ENCODE measurements around the gene CACNA2D2. TPM values are rescaled to one million over a fixed set of nuclear protein-coding genes. Genes with fewer than 3 reads are reported as not detected.
A peak's percentile ranks its signal among the peaks of the same experiment; 100 is the strongest.

The CACNA2D2 gene
- total and polyA plus RNA-seq, 8 donors, result 15.4 to 86.6 (median 30.2) TPM

- Histone ChIP-seq H3K36me3 (peaks cover 0 to 16% of the 10 kb centered on the region in 2 donors), H3K27me3 (no peaks in the 10 kb centered on the region), H3K4me3 (peak within 1 kb of the TSS; percentile 28 to 37), H3K27ac (no peak within 1 kb of the TSS), H3K4me1 (peaks cover 27 to 63% of the 10 kb centered on the region in 2 donors), H3K9me3 (no peaks in the 10 kb centered on the region)
- DNase-seq (peak in 3 of 4 donors; percentile 69 to 93 (median 72)), ATAC-seq (peak; percentile 23)
- TF ChIP-seq CTCF (IDR thresholded peaks at IDR 0.05), result no peak
- intact Hi-C loops (cut with DNase I), result loop anchor here in 1 of 2 donors (5.0 kb wide), 1 partner anchor 197 kb away; no protein-coding TSS in a partner anchor
Measured at GRCh38 chr3:50345586-50346234, 157.7 kb downstream of the CACNA2D2 start, which contains the start of gene ZMYND10. Gene ZMYND10 (minus strand): TSS chr3:50345732. CDS start chr3:50345579, 153 bp downstream.

GRCh38 chr3:50345008-50345407, 158.4 kb downstream of the CACNA2D2 start:
- DNase-seq, result no peak
- no peaks in the 10 kb centered on the region for H3K9me3 ChIP-seq
- no peak overlapping the region for H3K27ac ChIP-seq
- TF ChIP-seq CTCF (IDR thresholded peaks at IDR 0.05), result no peak
- H3K4me3 ChIP-seq, result peak overlapping the region; percentile 28 to 37
- ATAC-seq, result no peak
- no peaks in the 10 kb centered on the region for H3K27me3 ChIP-seq
- peaks cover 0 to 16% of the 10 kb centered on the region in 2 donors for H3K36me3 ChIP-seq
- intact Hi-C loops (cut with DNase I), result loop anchor here in 1 of 2 donors (5.0 kb wide), 1 partner anchor 197 kb away; no protein-coding TSS in a partner anchor
- H3K4me1 ChIP-seq, result peaks cover 26 to 65% of the 10 kb centered on the region in 2 donors

GRCh38 chr3:50342813-50343633, 160.4 kb downstream of the CACNA2D2 start:
- intact Hi-C loops (cut with DNase I), result no loop called here
- TF ChIP-seq CTCF (IDR thresholded peaks at IDR 0.05), result no peak
- peak in 1 of 4 donors; percentile 56 for DNase-seq
- Histone ChIP-seq H3K36me3 (peaks cover 0 to 6% of the 10 kb centered on the region in 2 donors), H3K27ac (no peak overlapping the region), H3K4me1 (peaks cover 20 to 70% of the 10 kb centered on the region in 2 donors), H3K27me3 (no peaks in the 10 kb centered on the region), H3K9me3 (no peaks in the 10 kb centered on the region), H3K4me3 (no peak overlapping the region)
- ATAC-seq, result no peak

GRCh38 chr3:50341996-50342650, 161.3 kb downstream of the CACNA2D2 start:
- Histone ChIP-seq H3K27me3 (no peaks in the 10 kb centered on the region), H3K4me3 (no peak overlapping the region), H3K9me3 (no peaks in the 10 kb centered on the region), H3K27ac (no peak overlapping the region), H3K4me1 (peaks cover 20 to 69% of the 10 kb centered on the region in 2 donors), H3K36me3 (no peaks in the 10 kb centered on the region)
- no peak for TF ChIP-seq CTCF (IDR thresholded peaks at IDR 0.05)
- intact Hi-C loops (cut with DNase I), result no loop called here
- ATAC-seq, result no peak
- DNase-seq, result peak in 1 of 4 donors; percentile 53
